Neutrophil (primary cell): Measurements from ENCODE around the gene CTSC.

Source experiments
- H3K27ac ChIP-seq: fragments of 200-600 bp; sonication (generic); 2 replicates; pipeline ENCODE4 v1.5.1; 2016; ENCODE audit warnings: mild to moderate bottlenecking, moderate library complexity
- H3K27me3 ChIP-seq: fragments of 200-600 bp; sonication (generic); 2 replicates; pipeline ENCODE4 v1.6.0; 2016; ENCODE audit warnings: mild to moderate bottlenecking
- H3K36me3 ChIP-seq: fragments of 200-600 bp; sonication (generic); 2 replicates; pipeline ENCODE4 v1.5.1; 2017
- H3K4me1 ChIP-seq, 2 experiments: fragments of 200-600 bp in 1 of 2; sonication (generic) in 1 of 2; 1 replicate in 1 of 2; 2 replicates in 1 of 2; pipeline versions ENCODE4 v1.5.1 to v1.6.1; 2013 to 2016; ENCODE audit warnings: low read depth in 1 of 2, low read length in 1 of 2, mild to moderate bottlenecking in 1 of 2, moderate library complexity in 1 of 2; ENCODE audit not compliant: control insufficient read depth in 1 of 2, insufficient read depth in 1 of 2
- H3K4me3 ChIP-seq, 2 experiments: fragments of 200-600 bp in 1 of 2; sonication (generic) in 1 of 2; 1 replicate in 1 of 2; 2 replicates in 1 of 2; pipeline ENCODE4 v1.5.1; 2013 to 2016; ENCODE audit warnings: low read depth in 1 of 2, low read length in 1 of 2, mild to moderate bottlenecking in 1 of 2, moderate library complexity in 1 of 2
- H3K9me3 ChIP-seq: fragments of 200-600 bp; sonication (generic); 2 replicates; pipeline ENCODE4 v1.5.1; 2016
- CTCF ChIP-seq: fragments of 200-600 bp; sonication (generic); IDR thresholded peaks from 2 replicates; pipeline ENCODE4 v1.5.1; 2016; ENCODE audit warnings: antibody characterized with exemption

Gene CTSC

GRCh38 chr11:88353386-88353785 lies 15.8 kb upstream of the CTSC start:
- no peaks in the 10 kb centered on the region for H3K27me3 ChIP-seq
- H3K4me1 ChIP-seq, result peaks cover 16 to 23% of the 10 kb centered on the region in 2 experiments
- no peaks in the 10 kb centered on the region for H3K36me3 ChIP-seq
- H3K4me3 ChIP-seq, result no peak overlapping the region
- H3K27ac ChIP-seq, result no peak overlapping the region
- H3K9me3 ChIP-seq, result no peaks in the 10 kb centered on the region
- no peak for TF ChIP-seq CTCF

GRCh38 chr11:88352139-88352538 lies 14.6 kb upstream of the CTSC start:
- H3K36me3 ChIP-seq, result no peaks in the 10 kb centered on the region

GRCh38 chr11:88348870-88349269 lies 11.3 kb upstream of the CTSC start:
- Histone ChIP-seq H3K4me1 (peaks cover 18 to 20% of the 10 kb centered on the region in 2 experiments), H3K27me3 (no peaks in the 10 kb centered on the region), H3K27ac (no peak overlapping the region), H3K36me3 (no peaks in the 10 kb centered on the region), H3K9me3 (no peaks in the 10 kb centered on the region), H3K4me3 (no peak overlapping the region)
- no peak for TF ChIP-seq CTCF

More at GRCh38 chr11:88352139-88352538, 14.6 kb upstream of the CTSC start:
- H3K27ac ChIP-seq, result no peak overlapping the region
- no peaks in the 10 kb centered on the region for H3K27me3 ChIP-seq
- peaks cover 6 to 15% of the 10 kb centered on the region in 2 experiments for H3K4me1 ChIP-seq
- TF ChIP-seq CTCF, result no peak
- no peaks in the 10 kb centered on the region for H3K9me3 ChIP-seq
- no peak overlapping the region for H3K4me3 ChIP-seq

- Histone ChIP-seq H3K4me1 (peaks cover 25 to 32% of the 10 kb centered on the region in 2 experiments), H3K27ac (no peak overlapping the region), H3K4me3 (no peak overlapping the region), H3K36me3 (no peaks in the 10 kb centered on the region), H3K9me3 (no peaks in the 10 kb centered on the region), H3K27me3 (no peaks in the 10 kb centered on the region)
- no peak for TF ChIP-seq CTCF
These were observed 8.4 kb upstream of the CTSC start for GRCh38 chr11:88345949-88346348.

GRCh38 chr11:88345408-88345807 lies 7.9 kb upstream of the CTSC start:
- H3K4me1 ChIP-seq, result peaks cover 25 to 32% of the 10 kb centered on the region in 2 experiments
- no peak for TF ChIP-seq CTCF
- no peaks in the 10 kb centered on the region for H3K9me3 ChIP-seq
- no peaks in the 10 kb centered on the region for H3K27me3 ChIP-seq
- H3K4me3 ChIP-seq, result no peak overlapping the region
- H3K36me3 ChIP-seq, result no peaks in the 10 kb centered on the region
- H3K27ac ChIP-seq, result no peak overlapping the region

- TF ChIP-seq CTCF, result no peak
- H3K36me3 ChIP-seq, result no peaks in the 10 kb centered on the region
- H3K27me3 ChIP-seq, result no peaks in the 10 kb centered on the region
- peaks cover 25 to 32% of the 10 kb centered on the region in 2 experiments for H3K4me1 ChIP-seq
- no peak overlapping the region for H3K4me3 ChIP-seq
- H3K9me3 ChIP-seq, result no peaks in the 10 kb centered on the region
- H3K27ac ChIP-seq, result peak overlapping the region; percentile 31
These were observed 7.3 kb upstream of the CTSC start for GRCh38 chr11:88344869-88345268.
